ENCODE data around the gene PRAC2.
"Not testable (repeated sequence)": the region's sequence is repeated elsewhere in the genome, so short reads cannot be mapped to it uniquely, and the experiment has no call there.

Gene PRAC2

DNA sequence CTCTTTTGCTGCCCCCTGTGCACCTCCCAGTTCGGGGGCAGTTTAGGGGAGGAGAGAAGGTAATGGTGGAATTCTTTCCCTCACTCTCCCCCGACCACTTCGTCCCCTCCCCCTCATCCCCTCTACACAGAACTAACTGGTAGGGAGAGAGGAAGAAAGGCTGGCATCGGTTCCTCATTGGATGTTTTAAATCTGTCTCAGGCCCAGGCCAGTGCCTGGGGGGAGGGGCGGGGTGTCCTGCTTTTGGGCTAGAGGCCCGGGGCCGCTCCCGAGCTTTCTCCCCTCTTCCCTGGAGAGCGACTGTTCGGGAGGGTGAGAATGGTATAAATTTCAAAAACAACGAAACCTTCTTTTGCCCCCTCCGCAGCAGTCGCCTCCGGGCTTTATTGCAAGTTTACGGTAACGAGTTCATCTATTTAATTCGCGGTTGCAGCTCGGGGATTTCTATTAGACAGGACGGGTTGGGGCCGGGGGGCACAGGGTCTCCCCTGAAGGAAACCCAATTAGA, at the start of gene PRAC2:
Gene PRAC2 (plus strand): TSS at position 271 of the 508 bp plus-strand sequence. CDS start 1,226 bp downstream, outside the sequence.
- no peak for FAIRE-seq

DNA sequence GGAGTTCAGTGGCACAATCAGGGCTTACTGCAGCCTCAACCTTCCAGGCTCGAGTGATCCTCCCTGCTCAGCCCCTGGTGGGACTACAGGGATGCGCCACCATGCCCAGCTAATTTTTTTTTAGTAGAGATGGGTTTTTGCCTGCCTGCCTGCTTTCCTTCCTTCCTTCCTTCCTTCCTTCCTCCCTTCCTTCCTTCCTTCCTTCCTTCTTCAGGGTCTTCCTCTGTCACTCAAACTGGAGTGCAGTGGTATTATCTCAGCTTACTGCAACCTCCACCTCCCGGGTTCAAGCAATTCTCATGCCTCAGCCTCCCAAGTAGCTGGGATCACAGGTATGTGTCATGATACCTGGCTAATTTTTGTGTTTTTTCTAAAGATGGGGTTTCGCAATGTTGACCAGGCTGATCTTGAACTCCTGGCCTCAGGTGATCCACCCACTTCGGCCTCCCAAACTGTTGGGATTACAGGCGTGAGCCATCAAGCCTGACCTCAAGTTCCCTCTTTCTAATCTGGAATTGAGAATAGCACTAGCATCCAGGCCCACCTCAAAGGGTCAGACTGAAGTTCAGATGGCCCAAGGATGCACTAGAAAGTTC, 45.9 kb upstream of the PRAC2 start:
- no peak for FAIRE-seq

DNA sequence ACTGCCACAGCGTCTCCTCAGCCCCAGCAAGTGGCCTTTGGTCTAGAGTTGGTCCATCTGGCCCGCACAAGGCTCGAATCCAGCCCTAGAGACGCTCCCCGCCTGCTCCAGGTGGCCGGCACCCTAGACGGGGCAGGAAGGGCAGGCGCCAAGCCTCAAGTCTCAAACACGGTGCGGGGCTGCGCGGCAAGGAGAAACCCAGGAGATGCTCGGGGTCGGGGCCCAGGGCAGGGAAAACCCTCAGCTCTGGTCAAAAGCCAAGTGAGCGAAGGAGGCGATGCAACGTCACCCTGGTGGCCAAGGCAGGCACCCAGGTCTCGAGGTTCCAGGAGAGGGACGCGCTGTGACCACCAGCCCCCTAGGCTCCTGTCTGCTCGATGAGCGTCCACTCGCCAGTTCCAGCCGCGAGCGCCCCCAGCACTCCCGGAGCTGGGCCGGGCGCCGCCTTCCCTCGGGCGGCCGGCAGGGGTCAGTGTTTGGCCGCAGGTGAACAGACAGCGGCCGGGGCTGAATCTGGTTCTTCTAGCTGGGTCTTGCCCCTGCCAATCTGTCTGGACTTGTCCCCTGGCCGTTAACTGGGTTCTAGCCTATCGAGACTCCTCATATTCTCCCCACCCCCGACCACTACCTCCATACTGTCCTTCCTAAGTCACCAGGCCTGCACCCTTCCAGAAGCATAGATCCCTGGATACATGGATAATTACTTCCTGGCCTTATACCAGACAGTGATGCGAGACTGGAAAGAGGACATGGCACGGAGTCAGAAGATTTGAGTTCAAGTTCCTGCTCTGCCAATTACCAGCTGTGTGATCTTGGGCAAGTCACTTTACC, 44.6 kb upstream of the PRAC2 start:
- no peak for FAIRE-seq

DNA sequence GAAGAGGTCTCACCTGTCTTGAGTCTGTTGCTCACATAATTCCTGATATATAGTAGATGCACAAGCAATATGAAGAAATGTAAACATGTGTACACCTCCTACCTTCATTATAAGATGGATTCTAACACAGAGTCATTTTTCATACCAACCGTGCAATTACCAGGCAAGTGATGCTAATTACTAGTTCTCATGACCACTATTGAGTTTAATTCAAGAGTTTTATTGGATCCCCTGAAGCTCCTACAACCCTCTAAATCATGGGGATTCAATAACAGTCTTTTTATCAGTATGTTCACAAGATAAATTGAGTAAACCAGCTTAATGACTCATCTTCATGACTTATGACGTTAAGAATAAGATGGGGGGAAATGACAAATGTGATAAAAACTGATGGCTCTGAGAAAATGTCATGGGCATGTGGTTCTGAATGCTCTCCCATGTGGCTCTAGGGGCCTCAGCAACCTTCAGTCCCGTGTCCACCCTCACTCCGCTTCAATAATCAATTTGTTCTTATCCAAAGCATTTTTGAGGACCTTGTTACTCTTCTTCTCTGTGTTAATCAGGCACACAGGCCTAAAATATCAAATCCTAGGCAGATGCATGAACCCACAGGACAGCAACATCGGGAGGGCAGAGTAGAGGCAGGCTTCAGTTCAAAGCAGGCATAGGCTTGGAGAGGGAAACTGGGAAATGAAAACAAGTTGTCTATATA, 43.4 kb upstream of the PRAC2 start:
- FAIRE-seq, result no peak

DNA sequence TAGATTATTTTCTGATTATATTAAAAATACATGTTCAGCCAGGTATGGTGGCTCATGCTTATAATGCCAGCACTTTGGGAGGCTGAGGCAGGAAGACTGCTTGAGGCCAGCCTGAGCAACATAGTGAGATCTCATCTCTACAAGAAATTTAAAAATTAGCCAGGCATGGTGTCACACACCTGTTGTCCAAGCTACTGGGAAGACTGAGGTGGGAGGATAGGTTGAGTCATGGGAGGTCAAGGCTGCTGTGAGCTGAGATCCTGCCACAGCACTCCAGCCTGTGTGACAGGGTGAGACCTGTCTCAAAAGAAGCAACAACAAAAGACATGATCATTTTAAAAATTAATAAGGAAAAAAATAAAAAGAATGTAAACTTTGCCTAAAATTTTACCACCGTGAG, 41.4 kb upstream of the PRAC2 start:
- no peak for FAIRE-seq

DNA sequence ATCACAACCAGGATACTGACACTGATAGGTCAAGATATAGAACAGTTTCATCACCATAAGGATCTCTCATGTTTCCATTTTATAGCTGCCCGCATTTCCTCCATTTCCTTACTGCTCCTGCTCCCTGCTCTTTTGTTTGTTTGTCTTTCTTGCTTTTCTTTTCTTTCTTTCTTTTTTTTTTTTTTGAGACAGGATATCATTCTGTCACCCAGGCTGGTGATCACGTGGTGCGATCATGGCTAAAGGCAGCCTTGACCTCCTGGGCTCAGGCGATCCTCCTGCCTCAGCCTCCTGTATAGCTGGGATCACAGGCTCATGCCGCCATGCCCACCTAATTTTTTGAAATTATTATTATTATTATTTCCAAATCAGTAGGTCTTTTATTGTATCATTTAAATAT, 32.3 kb upstream of the PRAC2 start:
- no peak for FAIRE-seq

DNA sequence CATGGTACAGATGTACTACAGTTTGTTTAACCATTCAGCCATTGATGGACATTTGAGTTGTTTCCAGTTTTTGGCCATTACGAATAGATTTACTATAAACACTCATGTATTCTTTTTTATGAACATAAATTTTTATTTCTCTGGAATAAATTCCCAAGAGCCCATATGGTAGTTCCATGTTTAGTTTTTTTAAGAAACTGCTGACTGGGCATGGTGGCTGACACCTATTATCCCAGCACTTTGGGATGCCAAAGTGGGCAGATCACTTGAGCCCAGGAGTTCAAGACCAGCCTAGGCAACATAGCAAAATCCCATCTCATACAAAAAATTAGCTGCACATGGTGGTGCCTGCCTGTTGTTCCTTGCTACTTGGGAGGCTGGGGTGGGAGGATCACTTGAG, 30.9 kb upstream of the PRAC2 start:
- no peak for FAIRE-seq

DNA sequence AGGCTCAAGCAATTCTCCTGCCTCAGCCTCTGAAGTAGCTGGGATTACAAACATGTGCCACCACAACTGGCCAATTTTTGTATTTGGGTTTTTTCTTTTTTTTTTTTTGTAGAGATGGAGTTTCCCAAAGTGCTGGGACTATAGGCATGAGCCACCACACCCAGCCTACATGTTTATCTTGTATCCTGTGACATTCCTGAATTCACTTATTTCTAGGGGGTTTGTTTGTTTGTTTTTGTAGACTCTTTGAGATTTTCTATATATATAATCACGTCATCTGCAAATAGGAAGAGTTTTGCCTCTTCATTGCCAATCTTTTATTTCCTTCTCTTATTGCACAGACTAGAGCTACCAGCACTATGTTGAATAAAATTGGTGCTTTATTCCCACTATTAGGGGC, 29.8 kb upstream of the PRAC2 start:
- FAIRE-seq, result no peak

DNA sequence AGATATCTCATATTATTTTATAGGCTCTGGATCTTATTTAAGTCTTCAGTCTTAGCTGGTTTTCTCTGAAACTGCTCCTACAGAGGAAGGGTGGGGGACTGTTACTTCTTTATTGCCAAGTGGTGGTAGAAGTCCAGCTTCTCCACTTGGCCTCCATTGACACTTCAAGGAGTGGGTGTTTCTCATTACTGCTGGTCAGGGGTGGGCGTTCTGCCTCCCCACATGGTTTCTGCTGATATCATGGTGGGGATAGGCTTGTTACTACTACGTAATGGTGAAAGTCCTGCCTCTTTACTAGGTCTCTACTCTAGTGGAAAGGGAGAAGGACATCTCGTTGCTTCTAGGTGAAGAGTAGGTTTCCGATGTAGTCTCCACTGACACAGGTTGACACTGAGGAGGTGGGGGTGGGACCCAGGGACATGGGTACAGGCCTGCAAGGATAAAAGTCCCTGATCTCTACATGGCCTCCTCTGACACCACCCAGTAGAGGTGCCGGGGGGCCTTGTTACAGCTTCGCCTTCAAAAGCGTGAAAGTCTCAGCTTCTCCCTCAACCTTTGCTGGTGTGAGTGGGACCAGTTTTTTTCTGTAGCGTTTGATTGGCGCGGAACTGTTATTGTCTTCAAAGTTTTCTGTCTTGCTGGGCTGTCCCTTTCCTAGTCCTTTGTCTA, 21.0 kb upstream of the PRAC2 start:
- no peak for FAIRE-seq

DNA sequence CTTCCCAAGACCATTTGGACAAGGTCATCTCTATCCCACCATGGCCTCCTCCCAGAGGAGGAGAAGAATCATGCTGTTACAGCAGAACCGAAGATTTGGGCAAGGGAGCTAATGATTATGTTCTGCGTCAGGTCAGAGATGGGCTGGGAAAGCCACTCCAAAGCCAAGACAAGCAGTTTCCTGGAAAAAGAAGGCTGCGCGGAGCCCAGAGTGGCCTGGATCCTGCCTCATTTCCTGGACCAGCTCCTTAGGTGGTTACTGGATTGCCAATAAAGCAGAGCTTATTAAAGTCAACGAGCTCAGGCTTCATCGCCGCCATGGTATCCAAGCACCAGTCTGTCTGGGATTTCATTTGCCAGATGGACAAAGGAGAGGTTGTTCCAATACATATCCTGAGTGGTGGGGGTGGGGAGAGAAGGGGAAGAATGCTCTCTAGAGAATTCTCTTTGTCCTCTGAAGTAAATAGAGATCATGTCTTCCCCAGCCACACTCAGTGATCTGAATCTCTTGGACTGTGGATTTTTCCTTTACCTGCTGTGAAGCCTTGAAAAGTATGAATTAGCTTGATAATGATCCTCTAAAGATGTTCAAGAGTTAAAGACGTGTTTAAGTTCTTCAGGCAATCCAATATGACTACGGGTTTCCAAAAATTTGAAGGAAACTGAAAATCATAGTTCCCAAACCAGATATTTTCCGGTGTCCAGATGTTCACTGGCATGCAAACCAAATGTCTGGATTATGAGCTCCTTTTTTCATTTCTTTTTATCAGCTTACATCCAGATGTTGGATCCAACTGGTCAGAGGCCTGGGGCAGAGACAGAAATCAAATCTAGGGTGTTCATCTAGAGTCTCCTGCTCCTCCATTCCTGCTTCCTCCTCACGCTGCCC, 18.4 kb upstream of the PRAC2 start:
- FAIRE-seq, result no peak

DNA sequence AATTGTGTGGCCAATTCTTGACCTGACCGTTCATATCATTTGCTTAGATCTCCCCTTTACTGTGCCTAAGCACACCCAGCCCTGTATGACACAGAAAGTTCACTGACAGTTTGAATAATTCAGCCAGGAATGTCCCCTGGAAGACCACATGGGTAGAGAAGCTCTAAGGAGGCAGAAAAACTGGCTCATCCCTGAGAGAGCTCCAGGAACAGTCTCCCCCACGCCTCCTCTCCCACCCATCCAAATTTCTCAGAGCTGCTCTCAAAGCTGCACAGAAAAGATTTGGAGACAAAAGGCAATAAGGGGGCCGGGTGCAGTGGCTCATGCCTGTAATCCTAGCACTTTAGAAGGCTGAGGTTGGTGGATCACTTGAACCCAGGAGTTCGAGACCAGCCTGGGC, 11.9 kb upstream of the PRAC2 start:
- FAIRE-seq, result no peak

DNA sequence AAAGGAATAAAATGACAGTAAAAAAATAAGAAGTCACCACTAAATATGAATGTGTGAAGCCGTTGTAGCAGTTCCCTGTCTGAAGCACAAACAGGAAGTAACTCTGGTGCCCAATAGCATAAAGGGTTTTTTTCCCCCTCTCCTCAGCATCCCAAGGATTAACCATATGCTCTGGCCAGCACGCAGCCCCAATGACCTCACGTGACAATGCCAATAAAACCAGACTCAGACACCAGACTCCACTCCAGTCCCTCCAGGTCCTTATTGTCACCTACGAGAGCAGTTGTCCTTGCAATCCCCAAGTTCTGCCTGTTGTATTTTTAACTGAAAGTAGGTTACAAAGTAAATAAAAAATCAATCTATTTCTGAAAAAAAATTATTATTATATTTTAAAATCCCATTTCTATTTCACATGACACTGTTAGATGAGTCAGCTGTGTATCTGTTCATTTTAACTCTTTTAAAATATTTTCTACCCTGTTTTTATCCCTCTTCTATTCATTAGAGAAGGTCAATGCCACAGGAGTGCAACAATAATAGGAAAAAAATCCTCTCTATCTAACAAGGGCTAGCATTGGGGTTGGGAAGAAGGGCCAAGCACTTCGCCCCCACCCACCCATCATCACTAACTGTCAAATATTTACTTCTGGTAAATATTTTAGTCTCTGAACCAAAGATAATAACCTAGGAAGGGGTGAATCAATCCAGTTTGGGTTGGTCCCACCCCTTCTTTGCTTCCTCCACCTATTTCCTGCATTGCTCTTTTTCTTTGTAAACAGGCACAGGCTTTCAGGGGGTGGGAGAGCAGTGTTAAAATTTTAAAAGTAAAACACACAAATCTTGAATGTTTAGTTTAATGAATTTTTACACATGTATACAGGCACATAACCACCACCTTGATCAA, 7.2 kb upstream of the PRAC2 start:
- no peak for FAIRE-seq

DNA sequence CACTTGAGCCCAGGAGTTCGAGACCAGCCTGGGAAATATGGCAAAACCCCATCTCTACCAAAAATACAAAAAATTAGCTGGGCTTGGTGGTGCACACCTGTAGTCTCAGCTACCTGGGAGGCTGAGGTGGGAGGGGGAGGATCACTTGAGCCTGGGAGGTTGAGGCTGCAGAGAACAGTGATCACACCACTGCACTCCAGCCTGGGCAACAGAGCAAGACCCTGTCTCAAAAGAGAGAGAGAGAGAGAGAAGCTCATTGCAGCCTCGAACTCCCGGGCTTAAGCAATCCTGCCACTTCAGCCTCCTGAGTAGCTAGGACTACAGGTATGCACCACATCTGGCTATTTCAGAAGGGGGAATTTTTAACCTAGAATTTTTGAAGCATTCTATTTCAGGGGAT, 6.4 kb upstream of the PRAC2 start:
- FAIRE-seq, result not testable (repeated sequence)

DNA sequence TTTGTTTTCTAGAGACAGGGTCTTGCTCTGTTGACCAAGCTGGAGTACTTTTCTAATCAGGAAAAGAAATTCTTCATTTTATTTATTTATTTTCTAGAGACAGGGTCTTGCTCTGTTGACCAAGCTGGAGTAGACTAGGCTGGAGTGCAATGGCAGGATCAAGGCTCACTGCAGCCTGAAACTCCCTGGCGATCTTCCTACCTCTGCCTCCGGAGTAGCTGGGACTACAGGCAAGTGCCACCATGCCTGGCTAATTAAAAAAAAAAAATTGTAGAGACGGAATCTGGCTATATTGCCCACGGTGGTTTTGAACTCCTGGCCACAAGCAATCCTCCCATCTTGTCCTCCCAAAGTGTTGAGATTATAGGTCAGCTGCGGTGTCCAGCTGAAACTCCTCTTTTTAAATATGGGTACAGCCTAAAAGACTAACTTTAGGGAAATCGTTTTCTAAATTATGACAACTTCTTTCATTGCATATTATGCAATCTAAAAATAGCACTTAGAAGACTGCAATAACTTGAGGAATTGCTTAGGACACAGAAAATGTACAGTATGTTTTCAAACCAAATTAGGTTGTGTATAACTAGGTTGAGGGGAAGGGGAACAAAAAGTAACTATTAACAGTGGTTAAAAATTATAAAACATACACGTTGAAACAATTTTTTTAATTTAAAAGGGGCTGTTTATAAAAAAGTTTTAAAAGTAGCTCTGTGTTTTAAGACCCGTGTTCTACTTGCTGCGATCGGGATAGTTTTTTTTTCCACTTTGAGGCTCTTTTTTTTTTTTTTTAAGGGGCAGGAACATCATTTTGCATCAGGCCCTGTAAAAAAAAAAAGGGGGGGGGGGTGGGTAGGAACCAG, 5.4 kb upstream of the PRAC2 start:
- no peak for FAIRE-seq

DNA sequence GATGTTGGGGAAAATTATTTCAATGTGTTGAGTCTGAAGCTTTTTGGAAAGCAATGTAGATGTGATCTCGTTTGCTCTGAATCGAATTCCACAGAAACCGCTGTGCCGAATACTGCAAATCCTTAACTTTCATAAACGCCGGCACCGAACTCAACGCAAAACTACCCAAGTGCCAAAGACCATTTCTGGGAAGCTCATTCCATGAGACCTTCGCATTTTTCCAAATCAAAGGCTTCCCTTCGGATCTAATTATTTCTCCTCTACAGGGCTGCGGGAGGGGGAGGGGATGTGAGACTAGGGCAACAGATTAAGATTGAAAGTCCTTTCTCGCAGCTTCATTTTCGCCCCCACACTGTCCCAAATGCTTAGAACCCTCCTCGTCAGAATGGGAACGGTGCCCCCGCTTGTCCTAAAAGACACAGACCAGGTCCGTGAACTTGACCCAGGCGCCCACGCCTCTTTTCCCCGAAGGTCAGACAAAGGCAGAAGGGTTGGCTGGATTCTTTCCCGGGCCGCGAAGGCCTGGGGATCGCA, 4.7 kb upstream of the PRAC2 start:
- FAIRE-seq, result no peak

DNA sequence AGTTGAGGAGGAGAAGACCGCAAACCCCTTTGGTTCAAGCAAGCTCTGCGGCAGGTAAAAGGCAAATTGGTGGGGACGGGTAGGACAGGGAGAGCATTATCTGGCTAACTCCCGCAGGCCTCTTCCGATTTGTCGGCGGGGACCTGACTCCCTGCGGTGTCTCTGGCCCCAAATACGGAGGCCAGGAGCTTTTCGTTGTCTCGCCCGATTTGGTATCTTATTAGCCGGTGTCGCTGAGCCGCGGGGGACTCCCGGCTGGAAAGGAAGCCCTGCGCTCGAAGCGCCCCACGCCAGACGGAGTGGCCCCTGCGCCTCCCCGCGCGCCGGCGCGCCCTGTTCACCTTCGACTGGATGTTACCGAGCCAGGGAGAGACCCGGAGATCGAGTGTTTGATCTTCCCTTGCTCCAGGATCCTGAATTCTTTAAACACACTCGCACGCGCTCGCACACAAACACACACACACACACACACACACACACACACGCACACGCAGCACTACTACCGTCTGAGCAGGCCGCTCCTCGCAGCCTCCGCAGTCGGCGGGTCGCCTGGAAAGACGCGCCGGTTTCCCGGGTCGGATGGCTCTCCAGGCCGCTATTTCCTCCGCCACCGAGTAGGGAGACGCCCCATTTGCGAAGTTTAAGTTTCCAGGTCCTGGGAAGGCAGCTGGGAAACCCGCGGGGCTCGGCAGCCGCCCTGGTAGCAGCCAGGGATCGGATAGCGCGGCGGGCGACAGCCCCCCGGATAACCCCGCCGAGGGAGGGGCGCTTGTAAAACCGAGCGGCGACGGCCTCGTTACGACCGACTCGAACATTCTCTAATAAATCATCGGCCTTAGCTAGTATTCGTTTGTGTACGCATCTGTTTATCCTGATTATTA, 4.0 kb upstream of the PRAC2 start:
- no peak for FAIRE-seq

DNA sequence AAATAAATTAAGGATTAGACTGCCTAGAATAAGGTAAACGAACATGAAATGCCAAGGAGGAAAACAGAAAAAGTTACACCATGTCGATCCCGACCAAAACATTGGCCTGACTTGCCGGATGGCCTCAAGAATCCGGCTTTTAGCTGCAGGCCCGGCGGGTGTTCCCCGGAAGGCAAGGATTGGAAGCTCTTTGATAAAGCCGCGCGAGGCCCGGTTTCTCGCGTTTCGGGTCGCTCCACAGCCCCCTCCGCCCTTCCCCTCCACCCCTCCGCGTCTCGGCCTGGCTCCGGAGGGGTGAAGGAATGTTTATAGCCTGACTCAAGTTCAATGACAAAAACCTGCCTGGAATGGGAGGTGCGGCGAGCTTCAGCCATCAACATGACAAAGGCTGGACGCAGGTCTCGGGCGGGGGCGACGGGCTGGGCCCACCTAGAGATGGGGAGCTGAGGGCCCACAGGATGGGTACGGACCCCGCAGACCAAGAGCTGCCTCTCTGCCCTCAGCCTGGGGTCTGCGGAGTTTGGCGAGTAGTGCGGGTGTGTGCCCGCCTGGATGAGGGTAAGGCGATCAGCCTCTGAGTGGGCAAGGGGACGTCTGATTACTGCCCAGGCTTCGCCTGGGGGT, 3.2 kb upstream of the PRAC2 start:
- no peak for FAIRE-seq

Measured in endometrium (tissue), 2 donors.